WI38 (cell line): Measurements from ENCODE around the gene DENND4C.

Experiments
- H3K4me3 ChIP-seq: 2 replicates; pipeline ENCODE4 v1.5.1; 2011; ENCODE audit warnings: low read depth, mild to moderate bottlenecking, control low read depth, low read length
- CTCF ChIP-seq: IDR thresholded peaks from 2 replicates; pipeline ENCODE4 v1.5.1; 2012; ENCODE audit warnings: low read depth, mild to moderate bottlenecking, control low read depth, low read length

Gene DENND4C

GRCh38 chr9:19281801-19282200, 51.3 kb downstream of the DENND4C start:
- TF ChIP-seq CTCF: no peak

GRCh38 chr9:19283072-19283710, 52.7 kb downstream of the DENND4C start:
- no peak for TF ChIP-seq CTCF
- no peak overlapping the region for H3K4me3 ChIP-seq

More at GRCh38 chr9:19281801-19282200, 51.3 kb downstream of the DENND4C start:
- H3K4me3 ChIP-seq: no peak overlapping the region

DNA sequence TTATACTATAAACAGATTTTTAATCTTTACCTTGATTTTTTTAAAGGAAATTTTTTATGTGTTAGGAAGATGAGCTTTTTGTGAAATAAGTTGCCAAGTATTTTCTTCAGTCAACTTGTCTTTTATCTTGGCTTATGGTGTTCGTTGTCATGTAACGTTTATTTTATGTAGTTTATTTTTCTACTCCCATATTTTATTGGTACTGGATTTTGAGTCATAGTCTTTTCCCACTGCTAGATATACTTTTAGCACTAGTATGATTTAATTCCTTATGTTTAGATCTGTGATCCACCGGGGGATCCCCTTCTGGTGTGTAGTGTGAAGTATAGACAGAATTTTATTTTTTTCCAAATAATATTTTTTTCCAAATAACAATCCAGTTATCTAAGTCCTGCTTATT, 54.2 kb downstream of the DENND4C start:
- no peak overlapping the region for H3K4me3 ChIP-seq
- TF ChIP-seq CTCF: no peak

DNA sequence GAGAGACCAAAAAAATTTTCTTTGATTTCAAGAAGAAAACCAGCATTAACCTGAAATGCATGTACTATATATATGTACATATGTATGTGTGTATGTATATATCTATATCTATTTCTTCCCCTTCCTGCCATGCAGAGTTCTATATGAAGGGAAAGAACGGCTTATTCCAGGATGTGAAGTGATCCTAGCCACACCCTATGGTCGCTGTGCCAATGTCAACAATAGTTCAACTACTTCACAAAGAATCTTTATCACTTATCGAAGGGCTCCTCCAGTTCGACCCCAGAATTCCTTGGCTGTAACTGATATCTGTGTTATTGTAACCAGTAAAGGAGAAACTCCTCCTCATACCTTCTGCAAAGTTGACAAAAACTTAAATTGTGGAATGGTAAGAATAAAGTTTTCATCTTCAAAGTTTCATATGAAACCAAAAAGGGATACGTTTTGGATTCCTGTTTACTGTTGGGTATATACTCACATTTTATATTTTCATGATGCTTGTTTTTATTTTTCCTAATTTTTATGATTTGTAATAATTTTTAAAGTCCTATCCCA, 56.2 kb downstream of the DENND4C start:
- H3K4me3 ChIP-seq: no peak overlapping the region
- no peak for TF ChIP-seq CTCF

DNA sequence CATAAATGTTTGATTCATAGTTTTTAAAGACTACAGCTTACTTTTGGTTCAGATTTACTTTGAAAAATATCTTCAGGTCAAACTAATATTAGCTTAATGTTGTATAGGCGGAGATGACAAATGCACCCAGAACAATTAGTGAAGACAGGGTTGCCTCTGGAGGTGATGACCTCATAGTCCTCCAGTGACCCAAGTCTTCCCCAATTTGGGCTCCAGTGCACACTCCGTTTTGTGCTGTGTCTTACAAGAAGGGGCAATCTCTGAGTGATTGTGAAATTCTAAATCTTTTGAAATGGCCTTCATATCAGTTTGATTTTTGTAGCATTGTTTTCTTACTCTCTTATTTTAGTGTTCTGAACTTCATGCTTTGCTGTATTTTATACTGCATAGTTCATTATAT, 57.6 kb downstream of the DENND4C start:
- no peak for TF ChIP-seq CTCF
- H3K4me3 ChIP-seq: no peak overlapping the region

DNA sequence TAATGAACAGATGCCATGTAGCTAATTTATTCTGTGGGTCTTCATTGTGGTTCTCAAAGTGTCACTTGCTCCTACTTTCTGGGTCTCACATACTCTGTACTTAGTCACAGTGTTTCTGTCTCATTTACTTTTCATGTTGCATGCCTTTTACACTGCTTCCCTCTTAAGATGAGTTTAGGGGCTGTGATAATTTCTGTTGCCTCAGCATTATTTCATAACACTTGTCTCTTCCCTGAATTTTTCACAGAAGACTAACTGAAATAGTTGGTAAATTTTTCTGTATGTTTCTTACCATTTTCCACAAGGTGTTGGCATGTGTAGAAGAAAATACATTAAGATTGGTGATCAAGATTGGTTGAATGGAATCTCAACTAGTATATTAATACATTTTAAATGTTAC, 59.6 kb downstream of the DENND4C start:
- no peak overlapping the region for H3K4me3 ChIP-seq
- no peak for TF ChIP-seq CTCF

GRCh38 chr9:19294219-19294618, 63.7 kb downstream of the DENND4C start:
- no peak overlapping the region for H3K4me3 ChIP-seq
- TF ChIP-seq CTCF: no peak
